Left cardiac atrium (tissue), 4 donors: ENCODE data around the gene RNASE13. TPM values are rescaled to one million over a fixed set of nuclear protein-coding genes. Genes with fewer than 3 reads are reported as not detected.

ENCODE experiments used
- ATAC-seq, 2 donors: fragments of 200-7000 bp; cut with Tn5 transposase; one replicate each; pipeline ENCODE4 v1.9.1; 2020; ENCODE audit warnings: mild to moderate bottlenecking in 2 of 2, moderate library complexity in 2 of 2
- DNase-seq: peaks from one replicate; pipeline ENCODE4 v3.0.0-alpha.2; 2020
- intact Hi-C, 2 donors: fragments of 100-400 bp; cut with DNase I; formaldehyde crosslinking; loops; one replicate each; pipeline versions ENCODE4 v1.14.1 to v1.15.1; 2022 to 2023
- long read RNA-seq: library from polyadenylated mRNA; unstranded; transcript quantifications from one replicate; pipeline ENCODE4 v2.0.0, GENCODE V29; 2021
- total RNA-seq, 2 donors: library from RNA; stranded (reverse); fragmentation: NEBNext Ultra II Directional; extraction: Animal tissue kit (Norgen Biotek cat#: 25700); gene quantifications; one replicate each; pipeline ENCODE4 v1.2.1, GENCODE V29; 2021
- donor health status: DM: no; HTN: yes; CAD: no.
- donor health status: DM: no; HTN: yes; CAD: no; lungs with severe emphysema.
- donor health status: DM: yes; HTN: yes; CAD: no.
- donor health status: Dilated cardiomyopathy.

RNASE13 gene
- total RNA-seq, result not detected
- long read RNA-seq, result 0 reads

DNA sequence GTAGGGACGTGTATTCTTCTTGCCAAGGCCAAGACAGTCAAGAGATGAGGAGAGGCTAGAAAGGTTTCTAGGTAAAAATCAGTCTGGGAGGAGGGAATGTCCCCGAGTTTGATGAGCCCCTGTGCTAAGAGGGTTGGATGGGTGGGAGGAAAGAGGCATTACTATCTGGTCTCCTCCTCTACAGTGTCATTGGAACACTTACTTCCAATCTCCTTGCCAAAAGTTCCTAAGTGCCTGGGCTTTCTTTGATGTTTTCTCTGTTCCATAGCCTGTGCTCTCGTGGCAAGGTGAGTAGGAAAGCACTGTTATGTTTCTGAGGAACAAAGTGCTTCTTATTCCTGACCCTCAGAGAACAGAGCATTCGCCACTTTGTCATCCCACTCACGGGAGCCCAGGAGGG, at the start of gene RNASE13:
TSS of gene RNASE13 (minus strand) at position 101 of the 400 bp plus-strand sequence. CDS start 519 bp downstream, outside the sequence.
- no peak for DNase-seq
- intact Hi-C loops, result no loop called here
- no peak for ATAC-seq

- intact Hi-C loops, result no loop called here
- DNase-seq, result no peak
- no peak for ATAC-seq
These were observed 49.8 kb upstream of the RNASE13 start for GRCh38 chr14:21084396-21084795.

- DNase-seq, result no peak
- intact Hi-C loops, result no loop called here
- ATAC-seq, result peak in 1 of 2 donors; percentile 38
These were observed 49.1 kb upstream of the RNASE13 start for GRCh38 chr14:21083565-21084325.

- ATAC-seq (no peak), DNase-seq (no peak)
- intact Hi-C loops, result no loop called here
These were observed 47.0 kb upstream of the RNASE13 start for GRCh38 chr14:21081521-21082142.

DNA sequence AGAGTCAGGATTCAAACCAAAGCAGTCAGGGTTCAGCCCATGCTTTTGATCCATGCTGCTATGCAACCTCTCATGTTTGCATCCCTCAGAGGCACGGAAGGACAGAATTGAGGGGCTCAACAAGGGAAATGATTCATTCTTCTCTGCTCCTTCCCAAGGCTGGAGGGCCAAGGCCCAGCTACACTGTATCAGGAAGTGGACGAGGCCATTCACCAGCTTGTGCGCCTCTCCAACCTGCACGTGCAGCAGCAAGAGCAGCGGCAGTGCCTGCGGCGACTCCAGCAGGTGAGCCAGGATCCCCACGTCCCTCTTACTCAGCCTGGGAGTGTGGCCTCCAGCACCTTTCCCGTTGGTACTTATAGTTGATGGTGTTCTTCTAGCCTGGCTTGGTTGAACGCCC, 44.1 kb upstream of the RNASE13 start:
- DNase-seq (no peak), ATAC-seq (no peak)
- intact Hi-C loops, result no loop called here

DNA sequence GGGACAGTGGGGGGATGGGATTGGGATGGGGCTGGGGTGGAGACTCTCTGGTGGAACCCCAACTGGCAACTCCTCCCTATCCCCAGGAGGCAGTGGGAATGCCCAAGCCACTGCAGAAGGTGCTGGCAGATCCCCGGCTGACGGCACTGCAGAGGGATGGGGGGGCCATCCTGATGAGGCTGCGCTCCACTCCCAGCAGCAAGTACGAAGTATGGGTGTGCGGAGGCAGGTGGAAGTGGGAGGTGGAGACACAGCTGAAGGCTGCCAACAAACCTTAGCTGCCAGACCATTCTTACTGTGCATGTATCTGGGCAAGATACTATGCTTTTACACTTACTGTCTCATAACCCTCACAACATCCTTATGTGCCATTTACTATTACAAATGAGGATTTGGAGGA, 43.7 kb upstream of the RNASE13 start:
- intact Hi-C loops, result no loop called here
- DNase-seq, result no peak
- no peak for ATAC-seq

DNA sequence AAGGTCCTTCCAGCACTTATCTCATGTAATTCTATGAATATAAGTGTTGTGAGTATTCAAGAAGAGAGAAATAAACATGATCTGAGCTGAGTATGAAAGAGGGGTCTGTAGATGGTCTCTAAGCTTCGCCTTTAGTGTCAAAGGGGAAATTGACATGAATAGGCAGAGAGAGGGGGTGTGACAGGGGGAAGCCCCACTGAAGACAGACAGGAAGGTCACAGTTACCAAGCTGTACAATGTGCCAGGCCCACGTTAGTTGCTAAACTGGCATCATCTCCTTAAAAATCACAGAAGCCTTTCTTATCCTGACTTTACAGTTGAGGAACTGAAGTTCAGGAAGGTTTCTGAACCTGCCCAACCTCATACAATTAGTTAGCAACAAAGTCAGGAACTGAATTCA, 43.1 kb upstream of the RNASE13 start:
- DNase-seq (no peak), ATAC-seq (no peak)
- intact Hi-C loops, result no loop called here

GRCh38 chr14:21075719-21076437, 41.3 kb upstream of the RNASE13 start:
- ATAC-seq (no peak), DNase-seq (no peak)
- intact Hi-C loops, result no loop called here

DNA sequence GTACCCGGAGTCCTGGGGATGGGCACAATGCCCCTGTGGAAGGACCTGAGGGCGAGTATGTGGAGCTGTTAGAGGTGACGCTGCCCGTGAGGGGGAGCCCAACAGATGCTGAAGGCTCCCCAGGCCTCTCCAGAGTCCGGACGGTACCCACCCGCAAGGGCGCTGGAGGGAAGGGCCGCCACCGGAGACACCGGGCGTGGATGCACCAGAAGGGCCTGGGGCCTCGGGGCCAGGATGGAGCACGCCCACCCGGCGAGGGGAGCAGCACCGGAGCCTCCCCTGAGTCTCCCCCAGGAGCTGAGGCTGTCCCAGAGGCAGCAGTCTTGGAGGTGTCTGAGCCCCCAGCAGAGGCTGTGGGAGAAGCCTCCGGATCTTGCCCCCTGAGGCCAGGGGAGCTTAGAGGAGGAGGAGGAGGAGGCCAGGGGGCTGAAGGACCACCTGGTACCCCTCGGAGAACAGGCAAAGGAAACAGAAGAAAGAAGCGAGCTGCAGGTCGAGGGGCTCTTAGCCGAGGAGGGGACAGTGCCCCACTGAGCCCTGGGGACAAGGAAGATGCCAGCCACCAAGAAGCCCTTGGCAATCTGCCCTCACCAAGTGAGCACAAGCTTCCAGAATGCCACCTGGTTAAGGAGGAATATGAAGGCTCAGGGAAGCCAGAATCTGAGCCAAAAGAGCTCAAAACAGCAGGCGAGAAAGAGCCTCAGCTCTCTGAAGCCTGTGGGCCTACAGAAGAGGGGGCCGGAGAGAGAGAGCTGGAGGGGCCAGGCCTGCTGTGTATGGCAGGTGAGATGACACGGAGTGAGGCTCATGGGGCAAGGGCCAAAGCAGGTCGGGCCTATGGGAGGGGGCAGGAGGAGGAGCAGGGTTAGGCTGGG, 40.0 kb upstream of the RNASE13 start:
- ATAC-seq, result no peak
- no peak for DNase-seq
- intact Hi-C loops, result no loop called here

GRCh38 chr14:21073921-21074320, 39.3 kb upstream of the RNASE13 start:
- DNase-seq, result no peak
- intact Hi-C loops, result no loop called here
- ATAC-seq, result no peak

DNA sequence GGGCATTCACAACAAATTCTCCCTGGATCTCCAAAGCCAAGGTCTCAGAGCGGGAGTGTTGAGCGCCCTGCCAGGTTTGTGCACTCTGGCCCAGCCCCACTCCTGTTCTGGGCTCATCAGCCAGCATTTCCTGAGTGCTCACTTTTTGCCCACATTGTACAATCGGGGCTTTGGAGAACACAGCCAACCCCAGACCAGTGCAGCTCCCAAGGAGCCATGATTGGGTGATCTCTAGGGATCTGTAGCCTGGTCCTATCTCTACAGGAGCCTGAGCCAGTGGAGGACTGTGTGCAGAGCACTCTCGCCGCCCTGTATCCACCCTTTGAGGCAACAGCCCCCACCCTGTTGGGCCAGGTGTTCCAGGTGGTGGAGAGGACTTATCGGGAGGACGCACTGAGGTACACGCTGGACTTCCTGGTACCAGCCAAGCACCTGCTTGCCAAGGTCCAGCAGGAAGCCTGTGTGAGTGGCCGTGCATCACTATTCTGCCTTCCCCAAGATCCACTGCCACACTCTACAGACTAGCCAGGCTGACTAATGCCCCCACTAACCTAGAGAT, 38.3 kb upstream of the RNASE13 start:
- intact Hi-C loops, result no loop called here
- DNase-seq (no peak), ATAC-seq (no peak)

- intact Hi-C loops, result no loop called here
- peak; percentile 53 for DNase-seq
These were observed 37.4 kb upstream of the RNASE13 start for GRCh38 chr14:21072031-21072473.

GRCh38 chr14:21071225-21072030, 36.8 kb upstream of the RNASE13 start:
- intact Hi-C loops, result no loop called here
- peak; percentile 57 to 79 for ATAC-seq
- peak; percentile 90 for DNase-seq

More at GRCh38 chr14:21072031-21072473, 37.4 kb upstream of the RNASE13 start:
- peak; percentile 15 to 16 for ATAC-seq

GRCh38 chr14:21070610-21071224, 36.1 kb upstream of the RNASE13 start:
- peak; percentile 50 for DNase-seq
- intact Hi-C loops, result no loop called here
- ATAC-seq, result peak; percentile 18 to 19

- ATAC-seq, result peak; percentile 60 to 68
- intact Hi-C loops, result no loop called here
- DNase-seq, result peak; percentile 75
These were observed 35.5 kb upstream of the RNASE13 start, which contains the start of gene ARHGEF40 for GRCh38 chr14:21070083-21070609. Gene ARHGEF40, plus strand, starts transcription at chr14:21070304. Its CDS starts 93 bp downstream, at chr14:21070397.

- peak; percentile 57 for DNase-seq
- intact Hi-C loops, result loop anchor here (2.0 to 5.0 kb wide), 2 partner anchors 35 to 38 kb away; no protein-coding TSS in a partner anchor
- peak; percentile 17 to 21 for ATAC-seq
These were observed 34.9 kb upstream of the RNASE13 start for GRCh38 chr14:21069388-21070082.
